MCF 10A (cell line): Measurements from ENCODE around the gene ANXA4. TPM values are rescaled to one million over a fixed set of nuclear protein-coding genes. Genes with fewer than 3 reads are reported as not detected.

Experiments used
- BruUV-seq: library from RNA; stranded (reverse); fragments of 400-500 nt; replicated peaks from 2 replicates; lab custom pipeline; 2021; lab: Mats Ljungman, UMichigan
- CTCF ChIA-PET: fragments of 300-600 bp; sonication (Branson Sonifier 250); formaldehyde crosslinking; extraction: SDS; loops from one replicate; lab custom pipeline; 2021; ENCODE audit warnings: antibody characterized with exemption, inconsistent platforms; lab: Yijun Ruan, JAX
- POLR2A ChIA-PET: fragments of 300-600, 350-650 bp; sonication (Branson Sonifier 250); formaldehyde crosslinking; extraction: SDS; loops from one replicate; lab custom pipeline; 2020; ENCODE audit warnings: antibody characterized with exemption, inconsistent platforms; lab: Yijun Ruan, JAX
- DNase-seq: peaks from one replicate; pipeline ENCODE4 v3.0.0-alpha.2; 2018; ENCODE audit not compliant: unreplicated experiment
- H3K27ac Mint-ChIP-seq: one replicate; pipeline ENCODE4 v1.8.0; 2022; ENCODE audit warnings: mild to moderate bottlenecking, low read depth, mixed read lengths; ENCODE audit not compliant: unreplicated experiment
- H3K27me3 Mint-ChIP-seq: one replicate; pipeline ENCODE4 v1.8.0; 2022; ENCODE audit warnings: mixed read lengths; ENCODE audit not compliant: insufficient read depth, unreplicated experiment
- H3K36me3 Mint-ChIP-seq: one replicate; pipeline ENCODE4 v1.8.0; 2022; ENCODE audit warnings: mild to moderate bottlenecking, moderate library complexity, mixed read lengths; ENCODE audit not compliant: insufficient read depth, unreplicated experiment
- H3K4me1 Mint-ChIP-seq: one replicate; pipeline ENCODE4 v1.8.0; 2022; ENCODE audit warnings: mixed read lengths; ENCODE audit not compliant: insufficient read depth, unreplicated experiment
- H3K4me3 Mint-ChIP-seq: one replicate; pipeline ENCODE4 v1.8.0; 2022; ENCODE audit warnings: mild to moderate bottlenecking, moderate library complexity, mixed read lengths; ENCODE audit not compliant: unreplicated experiment
- H3K9me3 Mint-ChIP-seq: one replicate; pipeline ENCODE4 v1.8.0; 2022; ENCODE audit warnings: mixed read lengths; ENCODE audit not compliant: unreplicated experiment
- CTCF ChIP-seq: fragments of 200-600 bp; IDR thresholded peaks from one replicate; pipeline ENCODE4 v1.8.0; 2022; ENCODE audit warnings: antibody characterized with exemption, mild to moderate bottlenecking; ENCODE audit not compliant: unreplicated experiment
- intact Hi-C: fragments of 100-400 bp; cut with micrococcal nuclease; formaldehyde crosslinking; loops from 2 replicates; pipeline ENCODE4 v1.14.1; 2022
- total RNA-seq: library from RNA; stranded (reverse); gene quantifications from 2 replicates; pipeline ENCODE4 v1.2.3, GENCODE V29; 2022

The ANXA4 gene
- total RNA-seq, 1 experiment from 2014 or later = 82.9 TPM

GRCh38 chr2:69780921-69781320 is 39.0 kb downstream of the ANXA4 start:
- POLR2A ChIA-PET = interaction anchor here (0.7 to 3.5 kb wide), 13 partner anchors 8 to 512 kb away, joined by 3 to 32 read pairs (median 4); partner anchors contain the start of genes ANXA4 and SNRPG
- intact Hi-C loops = no loop called here
- BruUV-seq = no TSS peak
- Mint-ChIP-seq H3K27ac (no peak overlapping the region), H3K27me3 (no peaks in the 10 kb centered on the region), H3K36me3 (peaks cover 3% of the 10 kb centered on the region), H3K4me3 (no peak overlapping the region), H3K9me3 (no peaks in the 10 kb centered on the region), H3K4me1 (peaks cover 27% of the 10 kb centered on the region)
- CTCF ChIA-PET = interaction anchor here (1.6 kb wide), 1 partner anchor 56 kb away, joined by 6 read pairs; no protein-coding TSS in a partner anchor
- no peak for TF ChIP-seq CTCF
- DNase-seq = no peak

DNA sequence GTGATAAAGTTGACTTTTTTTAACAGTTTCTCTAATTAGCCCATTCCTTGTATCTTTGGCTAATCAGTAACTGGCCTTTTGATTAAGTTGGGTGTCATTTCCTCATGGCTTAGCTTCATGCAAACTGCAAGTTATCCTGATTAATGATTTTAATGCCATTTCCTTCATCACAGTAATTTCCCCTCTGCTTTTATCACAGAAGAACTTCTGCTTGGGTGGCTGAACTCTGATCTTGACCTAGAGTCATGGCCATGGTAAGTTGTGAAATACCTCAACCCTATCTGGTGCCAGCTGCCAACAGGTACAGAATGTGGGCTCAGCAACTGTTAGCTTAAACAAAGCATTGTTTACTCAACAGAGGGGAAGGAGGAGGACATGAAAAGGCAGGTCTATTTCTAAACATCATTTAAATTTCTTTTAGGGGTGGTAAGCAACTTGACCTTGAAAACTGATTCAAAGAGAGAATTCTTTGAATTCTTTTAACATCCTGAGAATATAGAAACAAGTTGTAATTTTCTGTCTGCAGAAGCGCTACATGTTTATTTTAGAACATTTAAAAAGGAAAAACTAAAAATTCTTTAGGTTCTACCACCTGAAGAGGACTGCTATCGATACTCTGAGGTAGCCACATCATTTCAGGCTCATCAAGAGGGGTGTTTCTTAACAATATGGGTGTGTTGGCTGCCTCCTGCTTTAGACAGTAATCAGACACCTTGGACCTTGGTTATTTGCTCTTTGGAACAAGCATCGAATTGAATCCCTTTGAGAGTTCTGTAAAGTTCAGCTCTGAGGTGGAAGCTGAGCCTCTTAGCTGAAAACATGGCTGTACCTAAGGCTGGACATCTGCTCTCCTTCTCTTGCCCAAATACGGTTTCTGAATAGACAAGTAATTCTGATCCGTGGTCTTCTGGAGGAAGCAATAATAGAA is 39.7 kb downstream of the ANXA4 start:
- peaks cover 27% of the 10 kb centered on the region for H3K4me1 Mint-ChIP-seq
- CTCF ChIA-PET = interaction anchor here (0.9 to 1.6 kb wide), 2 partner anchors 57 kb away, joined by 3 to 6 read pairs; no protein-coding TSS in a partner anchor
- intact Hi-C loops = no loop called here
- no peak overlapping the region for H3K4me3 Mint-ChIP-seq
- peaks cover 5% of the 10 kb centered on the region for H3K36me3 Mint-ChIP-seq
- no peaks in the 10 kb centered on the region for H3K9me3 Mint-ChIP-seq
- no peaks in the 10 kb centered on the region for H3K27me3 Mint-ChIP-seq
- H3K27ac Mint-ChIP-seq = peak overlapping the region; percentile 10
- POLR2A ChIA-PET = interaction anchor here (0.7 to 3.5 kb wide), 12 partner anchors 9 to 512 kb away, joined by 3 to 32 read pairs (median 4); partner anchors contain the start of genes ANXA4 and SNRPG
- TF ChIP-seq CTCF = no peak
- TSS peak; percentile 15 for BruUV-seq
- peak; percentile 57 for DNase-seq

DNA sequence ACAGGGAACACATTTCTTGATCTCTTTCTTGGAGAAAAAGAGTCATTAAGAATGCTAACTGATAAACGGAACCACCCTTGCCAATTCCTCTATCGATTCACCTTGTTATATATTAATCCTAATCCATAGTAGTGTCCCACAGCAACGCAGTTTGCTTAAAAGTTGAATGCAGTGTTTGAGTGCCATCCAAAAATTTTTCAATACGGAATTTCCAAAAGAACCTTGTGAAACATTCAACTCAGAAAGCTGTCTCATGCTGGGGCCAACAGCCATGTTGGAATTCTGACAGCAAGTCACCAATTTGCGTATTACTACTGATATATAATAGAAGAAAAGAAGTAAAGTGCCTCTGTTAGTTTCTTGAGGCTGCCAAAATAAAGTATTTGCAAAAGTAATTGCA is 42.3 kb downstream of the ANXA4 start:
- peaks cover 32% of the 10 kb centered on the region for H3K36me3 Mint-ChIP-seq
- no peak for TF ChIP-seq CTCF
- no peak overlapping the region for H3K27ac Mint-ChIP-seq
- ChIA-PET POLR2A (no interaction called here), CTCF (interaction anchor here (0.6 to 1.6 kb wide), 2 partner anchors 32 to 43 kb away, joined by 3 read pairs; no protein-coding TSS in a partner anchor)
- DNase-seq = no peak
- H3K4me1 Mint-ChIP-seq = peaks cover 25% of the 10 kb centered on the region
- BruUV-seq = no TSS peak
- intact Hi-C loops = no loop called here
- H3K9me3 Mint-ChIP-seq = no peaks in the 10 kb centered on the region
- no peaks in the 10 kb centered on the region for H3K27me3 Mint-ChIP-seq
- H3K4me3 Mint-ChIP-seq = no peak overlapping the region

- no peaks in the 10 kb centered on the region for H3K27me3 Mint-ChIP-seq
- no peaks in the 10 kb centered on the region for H3K9me3 Mint-ChIP-seq
- ChIA-PET CTCF (interaction anchor here (0.7 to 2.0 kb wide), 2 partner anchors 31 to 60 kb away, joined by 3 to 6 read pairs; no protein-coding TSS in a partner anchor), POLR2A (interaction anchor here (0.6 to 1.3 kb wide), 4 partner anchors 10 to 43 kb away, joined by 3 to 4 read pairs (median 3); no protein-coding TSS in a partner anchor)
- no peak overlapping the region for H3K27ac Mint-ChIP-seq
- H3K4me1 Mint-ChIP-seq = peaks cover 17% of the 10 kb centered on the region
- BruUV-seq = no TSS peak
- TF ChIP-seq CTCF = no peak
- H3K36me3 Mint-ChIP-seq = peaks cover 34% of the 10 kb centered on the region
- no peak for DNase-seq
- no peak overlapping the region for H3K4me3 Mint-ChIP-seq
- intact Hi-C loops = no loop called here
Observed at GRCh38 chr2:69785358-69785757, 43.4 kb downstream of the ANXA4 start.
